Keratinocyte (primary cell): ENCODE data around the gene POLDIP2. TPM values are rescaled to one million over a fixed set of nuclear protein-coding genes. Genes with fewer than 3 reads are reported as not detected.

Experiments used
- DNase-seq: peaks from one replicate; pipeline ENCODE4 v3.0.0-alpha.2; 2011; ENCODE audit warnings: low read depth, missing footprints, low spot score
- FAIRE-seq: peaks from 2 replicates; lab custom pipeline; 2011; peaks lifted over from hg19 to GRCh38; lab: Jason Lieb, UNC
- H2AFZ ChIP-seq: 2 replicates; pipeline ENCODE4 v1.6.0; 2012; ENCODE audit warnings: low read length, control low read depth, inconsistent platforms; ENCODE audit not compliant: control insufficient read depth
- H3K27ac ChIP-seq: 2 replicates; pipeline ENCODE4 v1.5.1; 2011; ENCODE audit warnings: low read length; ENCODE audit not compliant: control insufficient read depth, insufficient read depth
- H3K27me3 ChIP-seq: 3 replicates; pipeline ENCODE4 v1.6.0; 2011; ENCODE audit warnings: low read length; ENCODE audit not compliant: control insufficient read depth, insufficient read depth; ENCODE audit errors: extremely low read depth
- H3K36me3 ChIP-seq, 2 experiments: 2 replicates in 1 of 2; 3 replicates in 1 of 2; pipeline ENCODE4 v1.5.1; 2011; ENCODE audit warnings: low read length in 2 of 2, mild to moderate bottlenecking in 1 of 2; ENCODE audit not compliant: control insufficient read depth in 2 of 2, insufficient read depth in 2 of 2; ENCODE audit errors: extremely low read depth in 1 of 2
- H3K4me1 ChIP-seq: 3 replicates; pipeline ENCODE4 v1.5.1; 2011; ENCODE audit warnings: low read length; ENCODE audit not compliant: control insufficient read depth, insufficient read depth; ENCODE audit errors: extremely low read depth
- H3K4me2 ChIP-seq: 3 replicates; pipeline ENCODE4 v1.6.0; 2011; ENCODE audit warnings: low read depth, low read length; ENCODE audit not compliant: control insufficient read depth, insufficient read depth; ENCODE audit errors: extremely low read depth
- H3K4me3 ChIP-seq, 3 experiments: fragments of 200-600 bp in 1 of 3; sonication (generic) in 1 of 3; 2 replicates in 2 of 3; 3 replicates in 1 of 3; pipeline ENCODE4 v1.5.1; 2011 to 2016; ENCODE audit warnings: low read length in 3 of 3, mild to moderate bottlenecking in 3 of 3, control low read depth in 2 of 3, inconsistent platforms in 1 of 3, low read depth in 1 of 3, mixed read lengths in 1 of 3, mixed run types in 1 of 3, moderate library complexity in 1 of 3; ENCODE audit not compliant: control insufficient read depth in 2 of 3, insufficient read depth in 2 of 3; ENCODE audit errors: extremely low read depth in 1 of 3
- H3K79me2 ChIP-seq: 2 replicates; pipeline ENCODE4 v1.6.0; 2012; ENCODE audit warnings: low read length; ENCODE audit not compliant: control insufficient read depth, insufficient read depth
- H3K9ac ChIP-seq: 3 replicates; pipeline ENCODE4 v1.6.0; 2011; ENCODE audit warnings: low read length; ENCODE audit not compliant: control insufficient read depth, insufficient read depth; ENCODE audit errors: extremely low read depth
- H3K9me1 ChIP-seq: 3 replicates; pipeline ENCODE4 v1.6.0; 2011; ENCODE audit warnings: low read length; ENCODE audit not compliant: control insufficient read depth, insufficient read depth; ENCODE audit errors: extremely low read depth
- H3K9me3 ChIP-seq: 2 replicates; pipeline ENCODE4 v1.5.1; 2012; ENCODE audit warnings: low read depth, low read length; ENCODE audit not compliant: control insufficient read depth
- H4K20me1 ChIP-seq: 3 replicates; pipeline ENCODE4 v1.6.0; 2011; ENCODE audit warnings: low read length; ENCODE audit not compliant: control insufficient read depth, insufficient read depth; ENCODE audit errors: extremely low read depth
- CTCF ChIP-seq, 3 experiments: IDR thresholded peaks in 1 of 3; conservative IDR thresholded peaks in 1 of 3; optimal IDR thresholded peaks in 1 of 3; 2 replicates in 2 of 3; 3 replicates in 1 of 3; pipeline versions ENCODE3 to v1.5.1; 2011; ENCODE audit warnings: low read length in 3 of 3, mild to moderate bottlenecking in 3 of 3, moderate library complexity in 2 of 3, control low read depth in 1 of 3, inconsistent platforms in 1 of 3; ENCODE audit not compliant: insufficient read depth in 2 of 3; ENCODE audit errors: extremely low read depth in 1 of 3
- EZH2 ChIP-seq: IDR thresholded peaks from one replicate; pipeline ENCODE4 v1.6.1; 2012; ENCODE audit warnings: inconsistent platforms, mild to moderate bottlenecking, low read length, moderate library complexity
- dilution Hi-C: fragments of 300-500 bp; cut with MboI; formaldehyde crosslinking; loops from one replicate; pipeline ENCODE4 v1.7.0; 2020; ENCODE audit warnings: low sequenced_read_pairs; ENCODE audit not compliant: extremely low pct_ligation_motif_present
- polyA plus RNA-seq, 5 experiments: library from polyadenylated mRNA; depleted of rRNA in 3 of 5; stranded (reverse) in 3 of 5; stranded (forward) in 1 of 5; unstranded in 1 of 5; fragments of >200 nt; gene quantifications; 1 replicate in 1 of 5; 2 replicates in 3 of 5; 3 replicates in 1 of 5; pipeline versions ENCODE4 v1.2.1 to v1.2.3, GENCODE V29; 2011 to 2012; ENCODE audit warnings: missing spikeins in 2 of 5, low read depth in 1 of 5, low replicate concordance in 1 of 5

POLDIP2 gene
- polyA plus RNA-seq, 1 donor (not counting 4 experiments of a cell fraction or from before 2014, with no cell fraction given), result 90.2 TPM

DNA sequence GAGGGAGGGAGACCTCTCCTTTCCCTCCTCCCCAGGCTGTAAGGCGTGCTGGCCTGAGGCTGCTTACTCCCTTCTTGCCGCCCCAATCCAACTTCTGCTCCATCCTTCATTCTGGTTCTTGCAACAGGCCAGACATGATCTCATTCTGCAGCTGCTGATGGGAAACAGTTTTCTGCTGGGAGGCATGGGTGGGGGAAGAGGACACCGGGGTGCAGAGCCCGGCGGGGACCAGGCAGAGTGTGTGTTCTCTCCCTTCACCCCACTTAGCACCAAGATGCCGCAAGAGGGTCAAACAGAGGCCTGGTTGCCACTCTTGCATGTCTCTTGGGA lies 15.6 kb upstream of the POLDIP2 start:
- H3K9me3 ChIP-seq, result no peaks in the 10 kb centered on the region
- TF ChIP-seq EZH2 (no peak), CTCF (optimal IDR thresholded peaks at IDR 0.05 in 1 of 3, IDR thresholded peaks at IDR 0.05 in 1 of 3, conservative IDR thresholded peaks at IDR 0.05 in 1 of 3; ENCODE audit: extremely low read depth in 1 of 3, insufficient read depth in 2 of 3, low read length in 3 of 3) (no peak)
- H3K79me2 ChIP-seq, result no peaks in the 10 kb centered on the region
- H3K4me2 ChIP-seq, result no peak overlapping the region
- no peak overlapping the region for H2AFZ ChIP-seq
- H3K9me1 ChIP-seq, result no peaks in the 10 kb centered on the region
- FAIRE-seq, result no peak
- no peak for DNase-seq
- H3K4me3 ChIP-seq, result no peak overlapping the region
- H3K27me3 ChIP-seq, result peaks cover 18% of the 10 kb centered on the region
- H3K4me1 ChIP-seq, result peaks cover 8% of the 10 kb centered on the region
- H4K20me1 ChIP-seq, result no peaks in the 10 kb centered on the region
- H3K27ac ChIP-seq, result no peak overlapping the region
- H3K9ac ChIP-seq, result no peak overlapping the region
- H3K36me3 ChIP-seq, result no peaks in the 10 kb centered on the region
- dilution Hi-C loops, result no loop called here

DNA sequence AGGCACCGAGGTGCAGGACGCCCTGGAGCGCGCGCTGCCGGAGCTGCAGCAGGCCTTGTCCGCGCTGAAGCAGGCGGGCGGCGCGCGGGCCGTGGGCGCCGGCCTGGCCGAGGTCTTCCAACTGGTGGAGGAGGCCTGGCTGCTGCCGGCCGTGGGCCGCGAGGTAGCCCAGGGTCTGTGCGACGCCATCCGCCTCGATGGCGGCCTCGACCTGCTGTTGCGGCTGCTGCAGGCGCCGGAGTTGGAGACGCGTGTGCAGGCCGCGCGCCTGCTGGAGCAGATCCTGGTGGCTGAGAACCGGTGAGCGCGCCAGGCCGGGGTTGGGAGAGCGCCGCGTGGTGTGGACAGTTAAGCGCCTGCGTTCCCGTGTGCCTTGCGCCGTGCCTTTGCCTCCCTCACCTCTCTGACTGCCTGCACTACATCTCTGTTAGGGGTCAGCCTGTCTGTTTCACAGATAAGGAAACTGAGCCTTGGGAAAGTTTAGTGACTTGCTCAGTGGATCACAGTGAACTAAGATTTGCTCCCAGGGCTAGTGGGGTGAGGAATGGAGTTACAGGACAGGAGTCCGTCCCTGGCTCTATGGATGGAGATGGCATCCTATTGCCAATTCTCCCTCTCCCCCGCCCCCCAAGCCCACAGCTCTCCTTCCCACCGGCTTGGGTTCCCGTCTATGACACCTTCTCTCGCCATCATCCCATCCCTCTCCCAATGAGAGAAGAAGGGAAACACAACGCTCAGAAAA lies 15.0 kb upstream of the POLDIP2 start:
- Histone ChIP-seq H4K20me1 (no peaks in the 10 kb centered on the region), H3K27ac (no peak overlapping the region), H3K4me3 (peak overlapping the region in 2 of 3 experiments; percentile 46 to 55), H3K9me3 (no peaks in the 10 kb centered on the region), H3K9me1 (no peaks in the 10 kb centered on the region), H3K36me3 (no peaks in the 10 kb centered on the region), H3K27me3 (peaks cover 18% of the 10 kb centered on the region), H3K4me1 (peaks cover 8% of the 10 kb centered on the region), H3K79me2 (no peaks in the 10 kb centered on the region), H2AFZ (peak overlapping the region; percentile 43), H3K9ac (no peak overlapping the region), H3K4me2 (peak overlapping the region; percentile 71)
- TF ChIP-seq CTCF (optimal IDR thresholded peaks at IDR 0.05 in 1 of 3, IDR thresholded peaks at IDR 0.05 in 1 of 3, conservative IDR thresholded peaks at IDR 0.05 in 1 of 3; ENCODE audit: extremely low read depth in 1 of 3, insufficient read depth in 2 of 3, low read length in 3 of 3), result no peak
- TF ChIP-seq EZH2, result peak; percentile 42
- dilution Hi-C loops, result no loop called here
- DNase-seq (no peak), FAIRE-seq (no peak)
